ENCODE measurements around the gene OXNAD1.
A peak's percentile ranks its signal among the peaks of the same experiment; 100 is the strongest.

OXNAD1 gene

DNA sequence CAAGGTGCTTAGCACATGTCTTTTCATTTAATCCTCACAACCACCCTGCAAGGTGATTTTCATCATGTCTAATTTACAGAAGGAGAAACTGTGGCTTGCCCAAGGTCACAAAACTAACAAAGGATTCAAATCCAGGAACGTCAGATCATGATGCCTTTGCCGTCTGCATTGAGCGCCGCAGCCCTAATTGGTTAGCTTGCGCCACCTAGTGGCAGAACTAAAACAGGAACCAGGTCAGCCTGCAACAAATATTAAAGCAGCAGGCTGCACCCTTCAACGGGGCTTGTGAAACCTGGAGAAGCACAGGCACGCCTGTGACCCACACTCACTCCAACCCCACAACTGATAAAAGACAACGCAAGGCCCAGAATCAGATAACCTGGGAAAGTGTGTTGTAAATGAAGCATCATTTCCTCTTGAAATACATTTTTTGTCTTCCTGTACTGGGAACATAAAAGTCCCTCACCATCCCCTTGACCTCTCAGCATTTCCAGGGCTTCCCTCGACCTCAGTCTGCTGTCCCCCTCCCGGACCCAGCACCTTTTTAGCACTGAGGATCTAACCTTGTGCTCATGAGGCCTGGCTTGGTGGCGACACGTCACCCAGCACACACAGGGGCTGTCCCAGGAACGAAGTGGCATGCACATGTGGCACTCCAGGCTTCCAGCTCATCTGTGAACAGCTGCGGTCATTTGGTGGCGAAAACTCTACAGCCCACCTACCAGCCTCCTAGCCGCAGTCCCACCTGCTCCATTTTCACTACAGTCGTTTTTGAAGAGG, 17.5 kb upstream of the OXNAD1 start:
- peak; percentile 34 for DNase-seq (ENCODE audit: low read depth)

- DNase-seq (ENCODE audit: low read depth), result no peak
These were observed 16.5 kb upstream of the OXNAD1 start for GRCh38 chr3:16248556-16248955.

- DNase-seq (ENCODE audit: low read depth), result no peak
These were observed 15.7 kb upstream of the OXNAD1 start for GRCh38 chr3:16249336-16249735.

- no peak for DNase-seq (ENCODE audit: low read depth)
These were observed 15.1 kb upstream of the OXNAD1 start for GRCh38 chr3:16249886-16250285.

DNA sequence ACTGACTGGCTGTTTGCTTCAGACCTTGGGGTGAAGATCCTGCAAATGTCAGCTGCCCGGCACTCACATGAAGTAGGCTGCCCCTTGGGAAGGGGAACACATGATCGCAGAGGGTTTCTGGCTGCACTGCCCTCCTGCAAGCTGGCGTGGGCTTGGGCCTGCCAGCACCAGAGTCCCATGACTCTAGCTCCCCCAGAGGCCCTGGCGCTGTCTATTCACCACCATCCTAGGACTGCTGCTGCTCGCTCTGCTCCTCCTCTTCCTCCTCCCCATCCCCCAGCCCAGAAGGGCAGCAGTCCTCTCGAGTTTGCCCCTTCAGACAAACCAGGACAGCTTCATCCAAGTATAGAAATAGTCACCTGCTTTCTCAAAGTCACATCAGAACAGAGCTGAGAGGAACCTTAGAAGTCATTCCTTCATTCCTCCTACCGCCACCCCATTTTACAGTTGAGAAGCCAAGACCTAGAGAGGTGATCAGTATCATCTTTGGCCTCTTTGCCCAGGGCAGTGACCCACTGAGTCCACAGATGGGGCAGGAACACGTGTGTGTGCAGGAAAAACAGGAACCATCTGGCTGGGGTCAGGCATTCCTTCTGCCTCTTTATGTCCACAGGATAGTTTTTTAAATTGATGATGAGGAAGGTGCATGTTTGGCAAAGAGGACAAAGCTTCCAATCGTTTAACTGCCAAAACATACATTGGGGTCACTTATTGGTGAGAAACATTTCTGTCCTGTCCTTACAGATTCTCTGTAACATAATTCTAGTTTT, 13.5 kb upstream of the OXNAD1 start:
- DNase-seq (ENCODE audit: low read depth), result no peak

- DNase-seq (ENCODE audit: low read depth), result no peak
These were observed 12.6 kb upstream of the OXNAD1 start for GRCh38 chr3:16252243-16252978.

GRCh38 chr3:16252988-16253387, 12.0 kb upstream of the OXNAD1 start:
- no peak for DNase-seq (ENCODE audit: low read depth)

DNA sequence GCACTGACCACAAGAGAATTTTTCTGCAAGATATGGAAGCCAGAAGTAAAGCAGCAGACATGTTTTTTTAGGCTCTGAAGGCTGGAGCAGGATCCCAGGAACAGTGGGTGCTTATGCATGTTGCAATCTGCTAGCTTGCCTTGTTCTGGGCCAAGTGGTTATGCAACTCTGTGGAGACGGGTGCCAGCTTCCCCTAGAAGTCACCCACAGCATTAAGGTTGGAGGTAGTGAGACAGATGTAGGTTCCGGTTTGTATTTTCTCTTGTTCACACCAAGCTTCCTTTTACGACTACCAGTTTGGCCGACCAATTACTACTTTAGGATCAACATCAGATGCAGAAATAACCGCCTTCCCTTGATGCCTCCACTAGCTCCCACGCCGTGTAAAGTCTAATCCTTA, 11.4 kb upstream of the OXNAD1 start:
- DNase-seq (ENCODE audit: low read depth), result no peak

DNA sequence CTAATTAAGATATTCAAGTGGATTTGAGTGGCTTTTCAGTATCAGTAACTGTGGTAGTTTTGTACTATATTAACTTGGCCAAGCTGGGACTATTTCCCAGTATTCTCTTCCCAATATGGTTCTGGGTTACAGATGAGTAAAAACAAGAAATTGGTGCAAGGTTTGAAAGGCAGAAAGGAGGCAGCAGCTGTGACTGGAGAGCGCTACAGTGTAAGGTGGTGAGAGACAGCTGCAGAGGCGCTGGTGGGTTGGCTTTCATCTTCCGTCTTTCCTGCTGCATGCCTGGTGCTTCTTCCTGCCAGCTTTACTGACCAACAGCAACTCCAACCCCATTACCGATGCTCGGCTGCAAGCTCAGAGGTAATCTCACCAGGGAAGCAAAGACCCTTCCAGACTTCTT, 10.1 kb upstream of the OXNAD1 start:
- no peak for DNase-seq (ENCODE audit: low read depth)

GRCh38 chr3:16255326-16255725, 9.7 kb upstream of the OXNAD1 start:
- no peak for DNase-seq (ENCODE audit: low read depth)

- DNase-seq (ENCODE audit: low read depth), result no peak
These were observed 9.3 kb upstream of the OXNAD1 start for GRCh38 chr3:16255726-16256125.

GRCh38 chr3:16257309-16257708, 7.7 kb upstream of the OXNAD1 start:
- DNase-seq (ENCODE audit: low read depth), result no peak

DNA sequence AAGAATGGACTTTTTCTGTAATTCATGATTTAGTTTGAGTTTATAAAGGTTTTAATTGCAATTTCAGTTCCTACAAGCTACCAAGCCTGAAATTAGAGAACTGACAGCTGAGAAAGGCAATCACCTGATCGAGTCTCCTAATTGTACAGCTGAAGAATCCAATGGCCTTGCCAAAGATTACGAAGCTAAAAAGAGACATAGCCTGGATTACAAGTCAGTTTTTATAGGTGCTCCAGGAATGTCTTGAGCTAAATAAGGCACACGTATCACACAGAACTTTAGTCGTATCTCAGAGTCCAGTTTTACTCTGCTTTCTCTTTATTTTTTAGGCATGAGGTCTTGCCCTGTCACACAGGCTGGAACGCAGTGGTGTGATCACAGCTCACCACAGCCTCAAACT, 6.8 kb upstream of the OXNAD1 start:
- DNase-seq (ENCODE audit: low read depth), result no peak

DNA sequence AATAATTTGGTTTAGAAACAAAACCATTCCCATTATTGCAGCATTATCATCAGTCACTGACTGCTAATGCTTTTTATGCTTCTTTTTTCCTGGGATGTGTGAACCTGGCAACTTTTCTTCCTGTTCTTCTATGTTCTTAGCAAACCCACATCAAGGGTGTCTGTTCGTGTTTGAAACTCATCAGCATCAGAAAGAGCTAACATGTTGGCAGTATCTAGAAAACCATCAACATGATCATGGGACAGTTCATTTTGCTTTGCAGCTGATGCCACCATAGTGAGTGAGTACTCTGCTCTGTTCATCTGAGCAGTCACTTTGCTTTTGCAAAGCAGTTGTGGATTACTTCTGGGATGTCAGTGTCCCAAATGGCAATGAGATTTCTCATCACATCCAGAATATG, 6.1 kb upstream of the OXNAD1 start:
- DNase-seq (ENCODE audit: low read depth), result no peak

GRCh38 chr3:16260046-16260445, 5.0 kb upstream of the OXNAD1 start:
- DNase-seq (ENCODE audit: low read depth), result no peak

- DNase-seq (ENCODE audit: low read depth), result no peak
These were observed 2.8 kb upstream of the OXNAD1 start for GRCh38 chr3:16262174-16262573.

- DNase-seq (ENCODE audit: low read depth), result no peak
These were observed 771 bp upstream of the OXNAD1 start for GRCh38 chr3:16264174-16264707.

DNA sequence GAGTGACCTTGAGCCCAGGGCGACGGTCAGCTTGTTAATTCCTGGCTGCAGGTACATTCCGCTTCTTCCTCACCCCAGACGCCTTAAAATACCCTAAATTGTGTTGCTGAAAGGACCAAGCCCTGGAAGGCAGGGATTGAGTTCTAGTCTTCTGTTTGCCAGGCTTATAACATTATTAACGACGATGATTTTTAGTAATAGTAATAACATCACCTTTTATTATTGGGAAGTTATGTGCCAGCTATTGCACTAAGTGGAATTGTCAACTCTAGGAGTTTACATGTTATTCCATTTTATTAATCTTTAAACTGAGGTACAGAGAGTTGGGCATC, 409 bp downstream of the OXNAD1 start:
- no peak for DNase-seq (ENCODE audit: low read depth)

DNA sequence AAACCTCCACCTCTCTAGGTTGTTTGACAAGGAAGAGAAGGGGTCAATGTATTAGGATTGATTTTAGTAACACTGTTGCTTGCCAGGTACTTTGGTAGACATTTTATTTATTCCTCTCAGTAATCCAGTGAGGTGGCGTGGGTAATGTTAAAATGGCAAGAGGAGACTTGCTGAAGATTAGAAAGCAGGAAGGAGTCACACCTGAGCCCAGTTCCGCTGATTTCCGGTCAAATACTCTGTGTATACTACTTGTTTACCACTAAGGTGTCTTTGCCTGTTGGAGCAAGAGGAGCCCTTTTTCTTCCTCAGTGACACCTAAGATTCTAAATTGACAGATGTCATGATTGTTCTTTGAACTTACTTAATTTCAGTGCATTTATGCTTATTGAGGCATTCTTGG, 1.7 kb downstream of the OXNAD1 start:
- DNase-seq (ENCODE audit: low read depth), result no peak

DNA sequence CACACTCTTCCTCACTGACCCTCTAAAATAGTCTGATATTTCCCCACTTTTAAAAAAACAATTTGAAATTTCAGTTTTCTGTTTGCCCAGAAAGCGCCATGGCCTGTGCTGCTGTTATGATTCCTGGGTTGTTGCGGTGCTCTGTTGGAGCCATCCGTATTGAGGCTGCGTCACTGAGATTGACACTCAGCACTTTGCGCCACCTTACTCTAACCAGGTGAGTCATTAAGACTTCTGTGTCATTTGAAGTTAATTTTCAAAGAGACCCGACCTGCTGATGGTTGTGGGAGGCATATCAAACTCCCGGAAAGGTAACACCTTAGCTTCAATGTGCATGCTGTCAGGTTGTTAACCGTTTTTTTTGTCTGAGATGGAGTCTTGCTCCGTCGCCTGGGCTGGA, 5.8 kb downstream of the OXNAD1 start:
- no peak for DNase-seq (ENCODE audit: low read depth)

DNA sequence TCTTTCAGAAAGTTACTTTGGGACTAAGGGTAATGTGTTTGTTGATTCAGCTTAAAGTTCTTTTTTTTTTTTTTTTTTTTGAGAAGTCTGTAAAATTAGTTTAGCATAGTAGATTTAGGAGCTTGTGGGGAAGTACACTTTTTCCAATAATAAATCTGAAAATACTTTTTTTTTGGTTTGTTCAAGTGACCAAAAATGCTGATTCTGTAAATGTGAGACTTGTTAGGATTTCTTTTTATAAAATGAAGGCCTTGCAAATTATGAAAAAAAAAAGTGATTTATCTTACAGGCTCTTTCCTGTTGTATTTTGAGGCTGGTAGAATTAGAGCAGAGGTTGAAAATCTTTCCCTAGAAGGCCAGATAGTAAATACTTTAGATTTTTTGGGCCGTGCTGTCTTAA, 7.6 kb downstream of the OXNAD1 start:
- no peak for DNase-seq (ENCODE audit: low read depth)

GRCh38 chr3:16273867-16274266, 8.9 kb downstream of the OXNAD1 start:
- no peak for DNase-seq (ENCODE audit: low read depth)

GRCh38 chr3:16277471-16277870, 12.5 kb downstream of the OXNAD1 start:
- no peak for DNase-seq (ENCODE audit: low read depth)
